H1 (cell line): ENCODE data around the gene BTC.

Source experiments
- CREB1 ChIP-seq: IDR thresholded peaks from 2 replicates; pipeline ENCODE4 v1.6.1; 2012; ENCODE audit warnings: inconsistent platforms
- EP300 ChIP-seq, 2 experiments: IDR thresholded peaks; 1 replicate in 1 of 2; 2 replicates in 1 of 2; pipeline ENCODE4 v1.6.1; 2011 to 2012; ENCODE audit warnings: low read depth in 2 of 2, low read length in 2 of 2, mild to moderate bottlenecking in 2 of 2, borderline replicate concordance in 1 of 2, inconsistent platforms in 1 of 2, moderate library complexity in 1 of 2
- EZH2 ChIP-seq: fragments of 200-600 bp; sonication (generic); IDR thresholded peaks from 2 replicates; pipeline ENCODE4 v1.7.1; 2012; ENCODE audit warnings: low read depth, mild to moderate bottlenecking, moderate library complexity, low read length, inconsistent platforms; ENCODE audit not compliant: severe bottlenecking
- MAFK ChIP-seq: IDR thresholded peaks from 2 replicates; pipeline ENCODE4 v1.6.1; 2012; ENCODE audit warnings: low read depth, mild to moderate bottlenecking, improper control_type of control experiment, low read length
- POLR2A ChIP-seq, 2 experiments: IDR thresholded peaks; 1 replicate in 1 of 2; 2 replicates in 1 of 2; pipeline ENCODE4 v1.6.1; 2011; ENCODE audit warnings: low read depth in 2 of 2, low read length in 2 of 2, mild to moderate bottlenecking in 2 of 2; ENCODE audit errors: control extremely low read depth in 1 of 2
- RAD21 ChIP-seq, 2 experiments: IDR thresholded peaks in 1 of 2; conservative IDR thresholded peaks in 1 of 2; 2 replicates each; pipeline ENCODE4 v1.6.1; 2011; ENCODE audit warnings: low read depth in 2 of 2, low read length in 2 of 2, improper control_type of control experiment in 1 of 2, inconsistent platforms in 1 of 2, mild to moderate bottlenecking in 1 of 2, moderate library complexity in 1 of 2
- SAP30 ChIP-seq: fragments of 300-600 bp; sonication (generic); IDR thresholded peaks from 2 replicates; pipeline ENCODE4 v1.7.1; 2012; ENCODE audit warnings: low read length, moderate library complexity, mild to moderate bottlenecking, inconsistent platforms; ENCODE audit not compliant: insufficient read depth, insufficient replicate concordance
- SRF ChIP-seq: IDR thresholded peaks from 2 replicates; pipeline ENCODE4 v1.6.1; 2011; ENCODE audit warnings: mild to moderate bottlenecking, low read depth, low read length, moderate library complexity
- SUZ12 ChIP-seq: fragments of 200-600 bp; sonication (generic); IDR thresholded peaks from 2 replicates; pipeline ENCODE4 v1.6.1; 2012; ENCODE audit warnings: mild to moderate bottlenecking, inconsistent platforms, low read length, moderate library complexity, mixed read lengths
- TCF12 ChIP-seq: IDR thresholded peaks from 2 replicates; pipeline ENCODE4 v1.6.1; 2011; ENCODE audit warnings: low read depth, mild to moderate bottlenecking, low read length
- TF ChIP-seq, protein P1 (sequence below), 3 experiments: IDR thresholded peaks; 1 replicate in 2 of 3; 2 replicates in 1 of 3; pipeline versions ENCODE4 v1.5.1 to v1.6.1; 2011; ENCODE audit warnings: low read length in 3 of 3, mild to moderate bottlenecking in 3 of 3, inconsistent platforms in 2 of 3, low read depth in 1 of 3, moderate library complexity in 1 of 3; ENCODE audit not compliant: insufficient read depth in 1 of 3; ENCODE audit errors: control extremely low read depth in 1 of 3

DNA sequence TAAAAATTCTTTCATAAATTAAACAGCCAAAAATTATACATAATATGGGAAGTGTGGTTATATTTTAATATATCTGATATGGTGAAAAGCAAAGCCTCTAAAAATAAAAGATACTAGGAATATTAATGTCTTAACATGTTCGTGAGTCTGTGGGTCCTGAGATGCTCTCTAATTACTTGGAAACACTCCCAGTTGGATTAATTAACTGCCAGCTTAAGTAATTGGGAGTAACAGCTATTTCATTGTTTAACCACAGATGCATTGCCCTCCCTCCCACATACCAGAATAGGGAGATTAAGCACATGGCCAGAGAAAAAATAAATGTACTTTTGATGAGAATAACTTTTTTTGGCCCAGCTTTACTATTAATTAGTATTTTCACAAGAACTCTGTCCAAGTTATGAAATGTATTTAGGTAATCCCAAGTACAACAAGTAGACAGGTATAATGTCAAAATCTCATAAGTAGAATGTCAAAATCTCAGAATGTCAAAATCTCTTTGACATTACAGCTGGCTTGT is 79.7 kb downstream of the BTC start:
- TF ChIP-seq POLR2A (IDR thresholded peaks at IDR 0.05; ENCODE audit: control extremely low read depth in 1 of 2, low read depth in 2 of 2, low read length in 2 of 2) (no peak), EP300 (IDR thresholded peaks at IDR 0.05; ENCODE audit: borderline replicate concordance in 1 of 2, low read depth in 2 of 2, low read length in 2 of 2) (no peak), SRF (no peak), TCF12 (no peak), EZH2 (no peak), SUZ12 (no peak), RAD21 (IDR thresholded peaks at IDR 0.05 in 1 of 2, conservative IDR thresholded peaks at IDR 0.05 in 1 of 2; ENCODE audit: low read depth in 2 of 2, low read length in 2 of 2) (no peak), MAFK (no peak), CREB1 (no peak), SAP30 (no peak)
- TF ChIP-seq, protein P1, sequence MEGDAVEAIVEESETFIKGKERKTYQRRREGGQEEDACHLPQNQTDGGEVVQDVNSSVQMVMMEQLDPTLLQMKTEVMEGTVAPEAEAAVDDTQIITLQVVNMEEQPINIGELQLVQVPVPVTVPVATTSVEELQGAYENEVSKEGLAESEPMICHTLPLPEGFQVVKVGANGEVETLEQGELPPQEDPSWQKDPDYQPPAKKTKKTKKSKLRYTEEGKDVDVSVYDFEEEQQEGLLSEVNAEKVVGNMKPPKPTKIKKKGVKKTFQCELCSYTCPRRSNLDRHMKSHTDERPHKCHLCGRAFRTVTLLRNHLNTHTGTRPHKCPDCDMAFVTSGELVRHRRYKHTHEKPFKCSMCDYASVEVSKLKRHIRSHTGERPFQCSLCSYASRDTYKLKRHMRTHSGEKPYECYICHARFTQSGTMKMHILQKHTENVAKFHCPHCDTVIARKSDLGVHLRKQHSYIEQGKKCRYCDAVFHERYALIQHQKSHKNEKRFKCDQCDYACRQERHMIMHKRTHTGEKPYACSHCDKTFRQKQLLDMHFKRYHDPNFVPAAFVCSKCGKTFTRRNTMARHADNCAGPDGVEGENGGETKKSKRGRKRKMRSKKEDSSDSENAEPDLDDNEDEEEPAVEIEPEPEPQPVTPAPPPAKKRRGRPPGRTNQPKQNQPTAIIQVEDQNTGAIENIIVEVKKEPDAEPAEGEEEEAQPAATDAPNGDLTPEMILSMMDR (IDR thresholded peaks at IDR 0.05; ENCODE audit: control extremely low read depth in 1 of 3, insufficient read depth in 1 of 3, low read depth in 1 of 3, low read length in 3 of 3), result no peak
